Measurements from ENCODE around the gene UBE2Z.
"Not testable (repeated sequence)": the region's sequence is repeated elsewhere in the genome, so short reads cannot be mapped to it uniquely, and the experiment has no call there.

DNA sequence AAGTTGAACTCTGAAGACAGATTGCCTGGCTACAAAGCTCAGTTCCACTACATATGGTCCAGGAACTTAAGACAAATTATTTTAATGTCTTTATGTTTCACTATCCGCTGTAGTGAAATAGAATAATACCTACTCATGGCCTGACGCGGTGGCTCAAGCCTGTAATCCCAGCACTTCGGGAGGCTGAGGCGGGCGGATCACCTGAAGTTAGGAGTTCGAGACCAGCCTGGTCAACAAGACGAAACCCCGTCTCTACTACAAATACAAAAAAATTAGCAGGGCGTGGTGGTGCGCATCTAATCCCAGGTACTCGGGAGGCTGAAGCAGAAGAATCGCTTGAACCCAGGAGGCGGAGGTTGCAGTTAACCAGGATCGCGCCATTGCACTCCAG lies 37.0 kb downstream of the UBE2Z start:
- not testable (repeated sequence) for TF ChIP-seq CTCF, POLR2A, EP300, POLR2AphosphoS5 (IDR thresholded peaks at IDR 0.05)
